ENCODE results near the gene CCDC191. TPM values are rescaled to one million over a fixed set of nuclear protein-coding genes. Genes with fewer than 3 reads are reported as not detected.

The CCDC191 gene
- total and polyA plus RNA-seq, 9 of the 15 experiments (the other 6 are each of a cell fraction or from before 2014, with no cell fraction given), result 0.10 to 0.55 (median 0.22) TPM

- no TSS peak for BruUV-seq (replicated peaks)
- H3K9ac ChIP-seq (ENCODE audit: insufficient read depth in 1 of 2, low read depth in 2 of 2, low read length in 2 of 2), result peak within 1 kb of the TSS; percentile 26 to 79; a peak in 3 of 4 replicates
- WGBS (ENCODE audit: insufficient coverage, low coverage, missing lambda C conversion rate), result 2% methylated on average over 12 of the region's 80 CpGs
- H4K20me1 ChIP-seq (replicated peaks; ENCODE audit: control insufficient read depth, insufficient read depth, low read length), result no peaks in the 10 kb centered on the region
- no peaks in the 10 kb centered on the region for H3K36me3 ChIP-seq (ENCODE audit: control insufficient read depth, insufficient read depth, low read length)
- ChIA-PET CTCF (ENCODE audit: low intra/inter-chr PET ratio) (no interaction called here), POLR2A (no interaction called here)
- no peaks in the 10 kb centered on the region for H3K9me1 ChIP-seq (ENCODE audit: control insufficient read depth, insufficient read depth, low read length)
- peak; percentile 88 for ATAC-seq
- in situ Hi-C loops (cut with MboI), result no loop called here
- intact Hi-C loops (cut with micrococcal nuclease), result no loop called here
- peaks cover 0 to 15% of the 10 kb centered on the region in 2 experiments; a peak in 3 of 5 replicates for H3K4me1 ChIP-seq (replicated peaks in 1 of 2; ENCODE audit: control insufficient read depth in 2 of 2, insufficient read depth in 2 of 2, low read length in 2 of 2)
- H3K27me3 ChIP-seq (ENCODE audit: control insufficient read depth in 2 of 2, insufficient read depth in 2 of 2, low read length in 2 of 2), result peaks cover 5 to 9% of the 10 kb centered on the region in 2 experiments; a peak in 4 of 5 replicates
- no peak within 1 kb of the TSS for H3K27ac ChIP-seq (ENCODE audit: extremely low read depth, low read depth, low read length)
- peak within 1 kb of the TSS; percentile 43 for H3K4me3 ChIP-seq
- no peaks in the 10 kb centered on the region for H3K79me2 ChIP-seq (ENCODE audit: control insufficient read depth, insufficient read depth, low read length)
- peak; percentile 31 to 81 (median 68) for DNase-seq (ENCODE audit: extremely low read depth in 1 of 4, low spot score in 3 of 4)
- H2AFZ ChIP-seq (ENCODE audit: low read depth, low read length), result peak within 1 kb of the TSS; percentile 79
- H3K4me2 ChIP-seq (ENCODE audit: insufficient read depth, low read length), result peak within 1 kb of the TSS; percentile 68
- H3K9me3 ChIP-seq (replicated peaks; ENCODE audit: control insufficient read depth, insufficient read depth, low read depth, low read length), result no peaks in the 10 kb centered on the region
- FAIRE-seq, result peak; percentile 78
- peak; percentile 77 to 98 for TF ChIP-seq E2F6 (IDR thresholded peaks at IDR 0.05; ENCODE audit: borderline replicate concordance in 1 of 2, extremely low read depth in 1 of 2, insufficient read depth in 1 of 2, insufficient read length in 1 of 2, low read depth in 1 of 2, low read length in 1 of 2, poor library complexity in 1 of 2, severe bottlenecking in 1 of 2)
- TF ChIP-seq RBBP5 (IDR thresholded peaks at IDR 0.05; ENCODE audit: borderline replicate concordance, insufficient read depth, low read length, poor library complexity, severe bottlenecking), result peak; percentile 32
- peak; percentile 64 for TF ChIP-seq CXXC5 (CRISPR knock-in tag; IDR thresholded peaks at IDR 0.05)
- peak; percentile 49 for TF ChIP-seq VEZF1 (CRISPR knock-in tag; IDR thresholded peaks at IDR 0.05)
- TF ChIP-seq TARDBP (IDR thresholded peaks at IDR 0.05), result no peak
- TF ChIP-seq ZNF740 (CRISPR knock-in tag; IDR thresholded peaks at IDR 0.05), result no peak
- no peak for TF ChIP-seq ZNF740 (tag; IDR thresholded peaks at IDR 0.05)
- TF ChIP-seq L3MBTL2 (IDR thresholded peaks at IDR 0.05), result peak; percentile 44; the same call in 1 of the 2 replicates
- peak; percentile 73 for TF ChIP-seq ELF1 (tag; IDR thresholded peaks at IDR 0.05)
- TF ChIP-seq CHCHD3 (CRISPR knock-in tag; IDR thresholded peaks at IDR 0.05), result no peak
- 0 out of 2 replicates have a peak, but pooled peaks have one; percentile 65 for TF ChIP-seq ZFP91 (CRISPR knock-in tag; IDR thresholded peaks at IDR 0.05)
- TF ChIP-seq GATAD2B (IDR thresholded peaks at IDR 0.05; ENCODE audit: borderline replicate concordance), result peak; percentile 69; the same call in 1 of the 2 replicates
- TF ChIP-seq PPARD (CRISPR knock-in tag; IDR thresholded peaks at IDR 0.05), result no peak
- no peak for TF ChIP-seq SNIP1 (IDR thresholded peaks at IDR 0.05; ENCODE audit: low read depth)
- peak; percentile 15; the same call in 1 of the 2 replicates for TF ChIP-seq SMAD4 (CRISPR knock-in tag; conservative IDR thresholded peaks at IDR 0.05)
- peak; percentile 51; the same call in 1 of the 2 replicates for TF ChIP-seq BHLHE40 (IDR thresholded peaks at IDR 0.05; ENCODE audit: low read length)
- TF ChIP-seq PHF8 (IDR thresholded peaks at IDR 0.05; ENCODE audit: borderline replicate concordance, low read length), result no peak
These were observed 108.8 kb downstream of the CCDC191 start, which contains the start of gene ZDHHC23 for GRCh38 chr3:113947372-113948014. ZDHHC23 (plus strand) TSS chr3:113948013; CDS start chr3:113948803, 790 bp downstream.

Measured in K562 (cell line).